H1 (cell line): ENCODE results near the gene MTX2. TPM values are rescaled to one million over a fixed set of nuclear protein-coding genes. Genes with fewer than 3 reads are reported as not detected.

Source experiments
- polyA plus RNA-seq, 7 experiments: library from polyadenylated mRNA; depleted of rRNA in 3 of 7; stranded (reverse) in 5 of 7; unstranded in 2 of 7; fragments of >200 nt in 5 of 7; fragments of 200-250 nt in 2 of 7; gene quantifications; 1 replicate in 5 of 7; 2 replicates in 1 of 7; 4 replicates in 1 of 7; pipeline versions ENCODE4 v1.2.1 to v1.2.3, GENCODE V29; 2011 to 2013; ENCODE audit warnings: missing spikeins in 2 of 7, mixed read lengths in 2 of 7
- total RNA-seq: library from RNA; stranded (reverse); fragmentation: NEBNext Ultra II Directional; extraction: Animal tissue kit (Norgen Biotek cat#: 25700); gene quantifications from 2 replicates; pipeline ENCODE4 v1.2.1, GENCODE V29; 2021
- TF ChIP-seq, protein P1 (sequence below): fragments of 300-600 bp; sonication (generic); IDR thresholded peaks from 2 replicates; pipeline ENCODE4 v1.7.1; 2012; ENCODE audit warnings: low read length, moderate library complexity, mild to moderate bottlenecking, inconsistent platforms; ENCODE audit not compliant: insufficient replicate concordance
- TF ChIP-seq, protein P2 (sequence below): IDR thresholded peaks from 2 replicates; pipeline ENCODE4 v1.6.1; 2012; ENCODE audit warnings: inconsistent platforms

MTX2 gene
- total and polyA plus RNA-seq, 2 of the 8 experiments (the other 6 are each of a cell fraction or from before 2014, with no cell fraction given) = 33.5 to 38.3 TPM

DNA sequence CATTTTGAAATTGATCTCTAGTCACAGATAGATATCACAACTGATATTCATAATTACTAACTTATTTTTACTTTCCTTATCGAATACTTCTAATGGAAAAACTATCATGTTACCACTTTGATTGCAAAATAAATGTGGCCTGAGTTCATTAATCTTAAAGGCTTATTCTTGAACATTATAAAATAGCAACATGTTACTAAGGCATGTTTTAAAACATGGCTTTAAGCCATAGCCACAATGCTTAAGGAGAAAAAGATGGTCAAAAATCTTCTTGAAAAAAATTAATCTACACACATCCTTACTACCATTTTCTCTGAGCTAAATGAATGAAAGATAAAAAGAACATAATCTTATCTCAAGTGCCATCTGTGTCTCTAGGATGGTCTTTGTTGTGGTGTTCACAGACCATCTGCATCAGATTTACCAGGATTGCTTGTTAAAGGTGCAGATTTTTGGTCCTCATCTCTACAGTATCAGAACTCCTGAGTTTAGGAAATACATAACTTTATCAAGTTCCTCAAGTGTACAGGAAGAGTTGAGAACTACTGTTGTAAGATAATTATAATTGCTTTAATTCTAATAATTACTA is 15.3 kb downstream of the MTX2 start (continued):
- TF ChIP-seq, protein P1, sequence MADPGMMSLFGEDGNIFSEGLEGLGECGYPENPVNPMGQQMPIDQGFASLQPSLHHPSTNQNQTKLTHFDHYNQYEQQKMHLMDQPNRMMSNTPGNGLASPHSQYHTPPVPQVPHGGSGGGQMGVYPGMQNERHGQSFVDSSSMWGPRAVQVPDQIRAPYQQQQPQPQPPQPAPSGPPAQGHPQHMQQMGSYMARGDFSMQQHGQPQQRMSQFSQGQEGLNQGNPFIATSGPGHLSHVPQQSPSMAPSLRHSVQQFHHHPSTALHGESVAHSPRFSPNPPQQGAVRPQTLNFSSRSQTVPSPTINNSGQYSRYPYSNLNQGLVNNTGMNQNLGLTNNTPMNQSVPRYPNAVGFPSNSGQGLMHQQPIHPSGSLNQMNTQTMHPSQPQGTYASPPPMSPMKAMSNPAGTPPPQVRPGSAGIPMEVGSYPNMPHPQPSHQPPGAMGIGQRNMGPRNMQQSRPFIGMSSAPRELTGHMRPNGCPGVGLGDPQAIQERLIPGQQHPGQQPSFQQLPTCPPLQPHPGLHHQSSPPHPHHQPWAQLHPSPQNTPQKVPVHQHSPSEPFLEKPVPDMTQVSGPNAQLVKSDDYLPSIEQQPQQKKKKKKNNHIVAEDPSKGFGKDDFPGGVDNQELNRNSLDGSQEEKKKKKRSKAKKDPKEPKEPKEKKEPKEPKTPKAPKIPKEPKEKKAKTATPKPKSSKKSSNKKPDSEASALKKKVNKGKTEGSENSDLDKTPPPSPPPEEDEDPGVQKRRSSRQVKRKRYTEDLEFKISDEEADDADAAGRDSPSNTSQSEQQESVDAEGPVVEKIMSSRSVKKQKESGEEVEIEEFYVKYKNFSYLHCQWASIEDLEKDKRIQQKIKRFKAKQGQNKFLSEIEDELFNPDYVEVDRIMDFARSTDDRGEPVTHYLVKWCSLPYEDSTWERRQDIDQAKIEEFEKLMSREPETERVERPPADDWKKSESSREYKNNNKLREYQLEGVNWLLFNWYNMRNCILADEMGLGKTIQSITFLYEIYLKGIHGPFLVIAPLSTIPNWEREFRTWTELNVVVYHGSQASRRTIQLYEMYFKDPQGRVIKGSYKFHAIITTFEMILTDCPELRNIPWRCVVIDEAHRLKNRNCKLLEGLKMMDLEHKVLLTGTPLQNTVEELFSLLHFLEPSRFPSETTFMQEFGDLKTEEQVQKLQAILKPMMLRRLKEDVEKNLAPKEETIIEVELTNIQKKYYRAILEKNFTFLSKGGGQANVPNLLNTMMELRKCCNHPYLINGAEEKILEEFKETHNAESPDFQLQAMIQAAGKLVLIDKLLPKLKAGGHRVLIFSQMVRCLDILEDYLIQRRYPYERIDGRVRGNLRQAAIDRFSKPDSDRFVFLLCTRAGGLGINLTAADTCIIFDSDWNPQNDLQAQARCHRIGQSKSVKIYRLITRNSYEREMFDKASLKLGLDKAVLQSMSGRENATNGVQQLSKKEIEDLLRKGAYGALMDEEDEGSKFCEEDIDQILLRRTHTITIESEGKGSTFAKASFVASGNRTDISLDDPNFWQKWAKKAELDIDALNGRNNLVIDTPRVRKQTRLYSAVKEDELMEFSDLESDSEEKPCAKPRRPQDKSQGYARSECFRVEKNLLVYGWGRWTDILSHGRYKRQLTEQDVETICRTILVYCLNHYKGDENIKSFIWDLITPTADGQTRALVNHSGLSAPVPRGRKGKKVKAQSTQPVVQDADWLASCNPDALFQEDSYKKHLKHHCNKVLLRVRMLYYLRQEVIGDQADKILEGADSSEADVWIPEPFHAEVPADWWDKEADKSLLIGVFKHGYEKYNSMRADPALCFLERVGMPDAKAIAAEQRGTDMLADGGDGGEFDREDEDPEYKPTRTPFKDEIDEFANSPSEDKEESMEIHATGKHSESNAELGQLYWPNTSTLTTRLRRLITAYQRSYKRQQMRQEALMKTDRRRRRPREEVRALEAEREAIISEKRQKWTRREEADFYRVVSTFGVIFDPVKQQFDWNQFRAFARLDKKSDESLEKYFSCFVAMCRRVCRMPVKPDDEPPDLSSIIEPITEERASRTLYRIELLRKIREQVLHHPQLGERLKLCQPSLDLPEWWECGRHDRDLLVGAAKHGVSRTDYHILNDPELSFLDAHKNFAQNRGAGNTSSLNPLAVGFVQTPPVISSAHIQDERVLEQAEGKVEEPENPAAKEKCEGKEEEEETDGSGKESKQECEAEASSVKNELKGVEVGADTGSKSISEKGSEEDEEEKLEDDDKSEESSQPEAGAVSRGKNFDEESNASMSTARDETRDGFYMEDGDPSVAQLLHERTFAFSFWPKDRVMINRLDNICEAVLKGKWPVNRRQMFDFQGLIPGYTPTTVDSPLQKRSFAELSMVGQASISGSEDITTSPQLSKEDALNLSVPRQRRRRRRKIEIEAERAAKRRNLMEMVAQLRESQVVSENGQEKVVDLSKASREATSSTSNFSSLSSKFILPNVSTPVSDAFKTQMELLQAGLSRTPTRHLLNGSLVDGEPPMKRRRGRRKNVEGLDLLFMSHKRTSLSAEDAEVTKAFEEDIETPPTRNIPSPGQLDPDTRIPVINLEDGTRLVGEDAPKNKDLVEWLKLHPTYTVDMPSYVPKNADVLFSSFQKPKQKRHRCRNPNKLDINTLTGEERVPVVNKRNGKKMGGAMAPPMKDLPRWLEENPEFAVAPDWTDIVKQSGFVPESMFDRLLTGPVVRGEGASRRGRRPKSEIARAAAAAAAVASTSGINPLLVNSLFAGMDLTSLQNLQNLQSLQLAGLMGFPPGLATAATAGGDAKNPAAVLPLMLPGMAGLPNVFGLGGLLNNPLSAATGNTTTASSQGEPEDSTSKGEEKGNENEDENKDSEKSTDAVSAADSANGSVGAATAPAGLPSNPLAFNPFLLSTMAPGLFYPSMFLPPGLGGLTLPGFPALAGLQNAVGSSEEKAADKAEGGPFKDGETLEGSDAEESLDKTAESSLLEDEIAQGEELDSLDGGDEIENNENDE = no peak
- TF ChIP-seq, protein P2, sequence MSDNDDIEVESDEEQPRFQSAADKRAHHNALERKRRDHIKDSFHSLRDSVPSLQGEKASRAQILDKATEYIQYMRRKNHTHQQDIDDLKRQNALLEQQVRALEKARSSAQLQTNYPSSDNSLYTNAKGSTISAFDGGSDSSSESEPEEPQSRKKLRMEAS = no peak
